Immature natural killer cell (primary cell): ENCODE measurements around the gene RBFOX1. TPM values are rescaled to one million over a fixed set of nuclear protein-coding genes. Genes with fewer than 3 reads are reported as not detected.

Source experiments
- DNase-seq, 3 donors: peaks; one replicate each; pipeline ENCODE4 v3.0.0; 2022; ENCODE audit warnings: mixed read lengths in 1 of 3
- H3K27ac Mint-ChIP-seq, 6 donors: one replicate each; pipeline ENCODE4 v1.8.0; 2020; ENCODE audit warnings: mixed read lengths in 6 of 6, mild to moderate bottlenecking in 5 of 6, inconsistent platforms in 4 of 6, moderate library complexity in 3 of 6
- H3K27me3 Mint-ChIP-seq, 3 donors: one replicate each; pipeline ENCODE4 v1.8.0; 2020 to 2021; ENCODE audit warnings: low read depth in 3 of 3, mild to moderate bottlenecking in 3 of 3, mixed read lengths in 3 of 3, moderate library complexity in 3 of 3, inconsistent platforms in 1 of 3
- H3K36me3 Mint-ChIP-seq, 3 donors: one replicate each; pipeline ENCODE4 v1.8.0; 2020; ENCODE audit warnings: mixed read lengths in 3 of 3, inconsistent platforms in 2 of 3, mild to moderate bottlenecking in 2 of 3
- H3K4me1 Mint-ChIP-seq, 2 donors: one replicate each; pipeline ENCODE4 v1.8.0; 2020; ENCODE audit warnings: inconsistent platforms in 2 of 2, mild to moderate bottlenecking in 2 of 2, mixed read lengths in 2 of 2, moderate library complexity in 1 of 2
- H3K4me3 Mint-ChIP-seq, 5 donors: one replicate each; pipeline ENCODE4 v1.8.0; 2020; ENCODE audit warnings: mild to moderate bottlenecking in 5 of 5, mixed read lengths in 5 of 5, inconsistent platforms in 3 of 5, moderate library complexity in 3 of 5
- H3K9me3 Mint-ChIP-seq, 6 donors: one replicate each; pipeline ENCODE4 v1.8.0; 2020; ENCODE audit warnings: mild to moderate bottlenecking in 6 of 6, mixed read lengths in 6 of 6, inconsistent platforms in 4 of 6, moderate library complexity in 3 of 6
- polyA plus RNA-seq, 3 donors: library from polyadenylated mRNA; unstranded; fragments of 300-500 nt; fragmentation: Illumina TruSeq; gene quantifications; one replicate each; pipeline ENCODE4 v1.2.3, GENCODE V29; 2021

Gene RBFOX1
- polyA plus RNA-seq, 3 donors from 2014 or later: not detected

- DNase-seq: no peak
- peaks cover 3 to 12% (median 5%) of the 10 kb centered on the region in 6 donors for H3K9me3 Mint-ChIP-seq
- H3K27ac Mint-ChIP-seq: no peak overlapping the region
- H3K4me3 Mint-ChIP-seq: no peak overlapping the region
- no peaks in the 10 kb centered on the region for H3K4me1 Mint-ChIP-seq
- H3K36me3 Mint-ChIP-seq: no peaks in the 10 kb centered on the region
- no peaks in the 10 kb centered on the region for H3K27me3 Mint-ChIP-seq
These were observed 238.7 kb downstream of the RBFOX1 start for GRCh38 chr16:7571366-7571765.

- H3K9me3 Mint-ChIP-seq: peaks cover 2 to 15% (median 5%) of the 10 kb centered on the region in 6 donors
- DNase-seq: no peak
- H3K27ac Mint-ChIP-seq: no peak overlapping the region
- peaks cover 0 to 1% (median 0%) of the 10 kb centered on the region in 3 donors for H3K27me3 Mint-ChIP-seq
- H3K4me3 Mint-ChIP-seq: no peak overlapping the region
- H3K36me3 Mint-ChIP-seq: no peaks in the 10 kb centered on the region
- H3K4me1 Mint-ChIP-seq: no peaks in the 10 kb centered on the region
These were observed 244.9 kb downstream of the RBFOX1 start for GRCh38 chr16:7577588-7577987.

- Mint-ChIP-seq H3K9me3 (peaks cover 0 to 17% (median 5%) of the 10 kb centered on the region in 6 donors), H3K27me3 (peaks cover 0 to 1% (median 0%) of the 10 kb centered on the region in 3 donors), H3K36me3 (no peaks in the 10 kb centered on the region), H3K27ac (no peak overlapping the region), H3K4me1 (no peaks in the 10 kb centered on the region), H3K4me3 (no peak overlapping the region)
- no peak for DNase-seq
These were observed 246.8 kb downstream of the RBFOX1 start for GRCh38 chr16:7579454-7579853.

GRCh38 chr16:7581175-7581574, 248.5 kb downstream of the RBFOX1 start:
- H3K36me3 Mint-ChIP-seq: no peaks in the 10 kb centered on the region

GRCh38 chr16:7583396-7583795, 250.8 kb downstream of the RBFOX1 start:
- Mint-ChIP-seq H3K4me3 (no peak overlapping the region), H3K27me3 (peaks cover 0 to 1% (median 1%) of the 10 kb centered on the region in 3 donors), H3K9me3 (peaks cover 1 to 25% (median 7%) of the 10 kb centered on the region in 6 donors), H3K36me3 (no peaks in the 10 kb centered on the region), H3K4me1 (no peaks in the 10 kb centered on the region), H3K27ac (no peak overlapping the region)
- no peak for DNase-seq

More at GRCh38 chr16:7581175-7581574, 248.5 kb downstream of the RBFOX1 start:
- no peak overlapping the region for H3K27ac Mint-ChIP-seq
- H3K4me3 Mint-ChIP-seq: no peak overlapping the region
- no peak for DNase-seq
- peaks cover 0 to 33% (median 7%) of the 10 kb centered on the region in 6 donors for H3K9me3 Mint-ChIP-seq
- no peaks in the 10 kb centered on the region for H3K4me1 Mint-ChIP-seq
- peaks cover 0 to 1% (median 1%) of the 10 kb centered on the region in 3 donors for H3K27me3 Mint-ChIP-seq

GRCh38 chr16:7584561-7584960, 251.9 kb downstream of the RBFOX1 start:
- Mint-ChIP-seq H3K27me3 (peaks cover 0 to 1% (median under 1%) of the 10 kb centered on the region in 3 donors), H3K36me3 (no peaks in the 10 kb centered on the region), H3K9me3 (peaks cover 1 to 30% (median 5%) of the 10 kb centered on the region in 6 donors), H3K4me1 (no peaks in the 10 kb centered on the region), H3K27ac (no peak overlapping the region), H3K4me3 (no peak overlapping the region)
- DNase-seq: no peak

GRCh38 chr16:7585705-7586104, 253.1 kb downstream of the RBFOX1 start:
- Mint-ChIP-seq H3K4me1 (no peaks in the 10 kb centered on the region), H3K27me3 (peaks cover 0 to 1% (median 0%) of the 10 kb centered on the region in 3 donors), H3K36me3 (no peaks in the 10 kb centered on the region), H3K27ac (no peak overlapping the region), H3K9me3 (peaks cover 1 to 34% (median 6%) of the 10 kb centered on the region in 6 donors), H3K4me3 (no peak overlapping the region)
- no peak for DNase-seq

GRCh38 chr16:7590934-7591333, 258.3 kb downstream of the RBFOX1 start:
- H3K36me3 Mint-ChIP-seq: no peaks in the 10 kb centered on the region
- no peak overlapping the region for H3K27ac Mint-ChIP-seq
- H3K4me1 Mint-ChIP-seq: no peaks in the 10 kb centered on the region
- no peak overlapping the region for H3K4me3 Mint-ChIP-seq
- H3K27me3 Mint-ChIP-seq: peaks cover 0 to 1% (median 0%) of the 10 kb centered on the region in 3 donors
- no peak for DNase-seq
- peaks cover 1 to 24% (median 6%) of the 10 kb centered on the region in 6 donors for H3K9me3 Mint-ChIP-seq

- H3K36me3 Mint-ChIP-seq: no peaks in the 10 kb centered on the region
- no peaks in the 10 kb centered on the region for H3K4me1 Mint-ChIP-seq
- H3K9me3 Mint-ChIP-seq: peaks cover 0 to 20% (median 2%) of the 10 kb centered on the region in 6 donors
- H3K27ac Mint-ChIP-seq: no peak overlapping the region
- DNase-seq: no peak
- H3K4me3 Mint-ChIP-seq: no peak overlapping the region
- peaks cover 0 to 1% (median 0%) of the 10 kb centered on the region in 3 donors for H3K27me3 Mint-ChIP-seq
These were observed 263.7 kb downstream of the RBFOX1 start for GRCh38 chr16:7596308-7596707.

- H3K27me3 Mint-ChIP-seq: peaks cover 0 to 1% (median 1%) of the 10 kb centered on the region in 3 donors
- peaks cover 0 to 20% (median 2%) of the 10 kb centered on the region in 6 donors for H3K9me3 Mint-ChIP-seq
- no peak overlapping the region for H3K27ac Mint-ChIP-seq
- no peaks in the 10 kb centered on the region for H3K4me1 Mint-ChIP-seq
- no peak overlapping the region for H3K4me3 Mint-ChIP-seq
- no peaks in the 10 kb centered on the region for H3K36me3 Mint-ChIP-seq
- DNase-seq: no peak
These were observed 265.0 kb downstream of the RBFOX1 start for GRCh38 chr16:7597677-7598076.

GRCh38 chr16:7601100-7601499, 268.5 kb downstream of the RBFOX1 start:
- Mint-ChIP-seq H3K4me3 (no peak overlapping the region), H3K9me3 (peaks cover 0 to 17% (median 3%) of the 10 kb centered on the region in 6 donors), H3K4me1 (no peaks in the 10 kb centered on the region), H3K36me3 (no peaks in the 10 kb centered on the region), H3K27ac (no peak overlapping the region), H3K27me3 (peaks cover 1 to 3% (median 1%) of the 10 kb centered on the region in 3 donors)
- no peak for DNase-seq

DNA sequence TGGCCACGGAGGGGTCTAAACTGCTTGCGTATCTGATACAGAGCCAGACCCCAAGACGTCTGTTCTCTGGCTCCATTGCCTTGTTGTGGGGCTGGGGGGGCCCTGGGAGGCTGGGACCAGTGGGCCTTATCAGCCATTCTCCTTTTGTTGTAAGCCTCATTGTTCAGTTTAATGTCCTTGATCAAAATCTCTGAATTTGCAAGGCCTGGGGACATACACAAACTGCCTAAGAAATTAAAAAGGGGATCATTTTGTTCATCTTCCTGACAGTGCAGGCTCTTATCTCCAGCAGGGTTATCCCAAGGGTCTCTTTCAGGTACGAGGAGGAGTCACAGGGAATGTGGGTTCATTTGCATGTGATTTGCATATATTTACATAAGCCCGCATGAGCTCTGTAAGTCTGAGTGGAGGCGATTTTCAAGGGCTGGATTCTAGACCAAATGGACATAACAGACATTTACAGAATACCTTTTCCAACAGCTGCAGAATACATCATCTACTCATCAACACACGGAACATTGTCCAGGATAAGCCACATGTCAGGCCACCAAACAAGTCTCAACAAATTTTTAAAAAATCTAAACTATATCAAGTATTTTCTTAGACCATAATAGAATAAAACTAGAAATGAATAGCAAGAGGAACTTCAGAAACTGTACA, 269.8 kb downstream of the RBFOX1 start:
- H3K27me3 Mint-ChIP-seq: peaks cover 1 to 3% (median 1%) of the 10 kb centered on the region in 3 donors
- H3K4me1 Mint-ChIP-seq: no peaks in the 10 kb centered on the region
- H3K9me3 Mint-ChIP-seq: peaks cover 0 to 13% (median 5%) of the 10 kb centered on the region in 6 donors
- H3K4me3 Mint-ChIP-seq: no peak overlapping the region
- DNase-seq: no peak
- H3K36me3 Mint-ChIP-seq: no peaks in the 10 kb centered on the region
- H3K27ac Mint-ChIP-seq: no peak overlapping the region

DNA sequence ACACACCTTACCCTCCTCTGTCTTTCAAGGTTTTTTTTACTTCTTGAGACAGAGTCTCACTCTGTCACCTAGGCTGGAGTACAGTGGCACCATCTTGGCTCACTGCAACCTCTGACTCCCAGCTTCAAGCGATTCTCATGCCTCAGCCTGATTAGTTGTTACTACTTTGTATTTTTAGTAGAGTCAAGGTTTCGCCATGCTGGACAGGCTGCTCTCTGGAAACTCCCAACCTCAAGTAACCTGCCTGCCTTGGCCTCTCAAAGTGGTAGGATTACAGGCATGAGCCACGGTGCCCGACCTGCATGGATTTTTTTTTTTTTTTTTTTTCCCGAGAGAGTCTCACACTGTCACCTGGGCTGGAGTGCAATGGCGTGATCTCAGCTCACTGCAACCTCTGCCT, 273.2 kb downstream of the RBFOX1 start:
- DNase-seq: no peak
- H3K27ac Mint-ChIP-seq: no peak overlapping the region

GRCh38 chr16:7612671-7613070, 280.0 kb downstream of the RBFOX1 start:
- no peak for DNase-seq
- no peak overlapping the region for H3K4me3 Mint-ChIP-seq
- H3K27me3 Mint-ChIP-seq: no peaks in the 10 kb centered on the region
- H3K27ac Mint-ChIP-seq: no peak overlapping the region
- H3K9me3 Mint-ChIP-seq: peaks cover 0 to 47% (median 9%) of the 10 kb centered on the region in 6 donors
- no peaks in the 10 kb centered on the region for H3K4me1 Mint-ChIP-seq
- H3K36me3 Mint-ChIP-seq: peaks cover 0 to 2% (median 0%) of the 10 kb centered on the region in 3 donors

More for the DNA sequence above, 273.2 kb downstream of the RBFOX1 start:
- peaks cover 0 to 27% (median 6%) of the 10 kb centered on the region in 6 donors for H3K9me3 Mint-ChIP-seq
- H3K4me3 Mint-ChIP-seq: no peak overlapping the region
- H3K36me3 Mint-ChIP-seq: no peaks in the 10 kb centered on the region
- H3K4me1 Mint-ChIP-seq: no peaks in the 10 kb centered on the region
- peaks cover 0 to 3% (median 1%) of the 10 kb centered on the region in 3 donors for H3K27me3 Mint-ChIP-seq
